ENCODE measurements around the gene FHOD1.

Gene FHOD1

GRCh38 chr16:67247192-67248072, at the start of gene FHOD1:
Gene FHOD1 (minus strand): TSS chr16:67247481. CDS start chr16:67247410, 71 bp downstream.
- peak; percentile 97 for DNase-seq (ENCODE audit: low spot score)

- peak; percentile 62 for DNase-seq (ENCODE audit: low spot score)
Measured at GRCh38 chr16:67296420-67296819, 49.1 kb upstream of the FHOD1 start.

DNA sequence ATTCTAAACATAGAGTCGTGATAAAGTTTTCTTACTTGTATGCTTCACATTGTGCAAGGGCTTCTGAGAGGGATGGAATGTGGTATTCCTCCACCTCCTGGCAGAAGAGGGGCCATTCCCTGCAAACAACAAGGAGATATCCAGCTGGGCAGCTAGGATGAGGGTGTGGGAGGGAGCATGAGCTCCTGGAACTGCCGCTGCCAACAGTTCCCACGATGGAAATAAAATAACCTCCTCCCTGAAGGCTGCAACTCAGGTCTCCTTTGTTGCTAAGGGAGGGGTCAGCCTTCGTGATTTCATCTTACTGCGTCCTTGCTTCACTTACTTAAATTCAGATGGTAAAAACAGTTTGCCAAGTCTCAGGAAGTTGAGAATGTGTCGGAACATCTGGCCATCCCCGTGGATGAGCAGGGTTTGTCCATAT, 47.7 kb upstream of the FHOD1 start:
- DNase-seq (ENCODE audit: low spot score) = peak; percentile 76

- DNase-seq (ENCODE audit: low spot score) = no peak
Measured at GRCh38 chr16:67294171-67294757, 47.0 kb upstream of the FHOD1 start.

DNA sequence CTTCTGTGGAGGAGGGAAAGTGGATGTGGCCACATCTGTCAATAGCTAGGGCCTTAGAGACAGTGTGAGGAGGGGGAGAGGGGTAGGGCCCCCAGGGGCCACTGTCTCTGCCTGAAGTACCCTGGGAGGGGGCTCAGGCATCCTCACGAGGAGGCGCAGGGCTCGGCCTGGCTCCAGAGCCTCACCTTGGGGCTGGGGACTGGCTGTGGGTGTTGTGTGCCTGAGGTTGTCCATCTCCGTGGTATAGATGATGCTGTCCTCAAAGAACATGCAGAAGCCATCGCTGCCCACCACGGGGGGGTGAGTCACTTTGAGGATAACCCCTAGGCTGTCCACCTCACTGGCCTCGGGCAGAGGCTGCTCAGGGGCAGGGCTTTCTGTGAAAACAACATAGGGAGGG, 44.2 kb upstream of the FHOD1 start:
- no peak for DNase-seq (ENCODE audit: low spot score)

DNA sequence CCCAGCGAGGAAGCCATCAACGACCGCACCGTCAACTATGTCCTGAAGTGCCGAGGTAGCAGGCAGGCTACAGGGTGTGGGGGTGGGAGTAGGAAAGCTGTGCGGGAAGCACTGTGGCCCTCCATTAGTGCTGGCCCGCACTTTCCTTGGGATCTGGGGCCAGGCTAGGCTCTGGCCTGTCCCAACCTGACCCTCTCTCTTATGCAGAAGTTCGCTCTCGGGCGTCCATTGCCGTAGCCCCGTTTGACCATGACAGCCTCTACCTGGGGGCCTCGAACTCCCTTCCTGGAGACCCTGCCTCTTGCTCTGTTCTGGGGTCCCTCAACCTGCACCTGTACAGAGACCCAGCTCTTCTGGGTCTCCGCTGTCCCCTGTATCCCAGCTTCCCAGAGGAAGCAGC, 40.7 kb upstream of the FHOD1 start:
- no peak for DNase-seq (ENCODE audit: low spot score)

DNA sequence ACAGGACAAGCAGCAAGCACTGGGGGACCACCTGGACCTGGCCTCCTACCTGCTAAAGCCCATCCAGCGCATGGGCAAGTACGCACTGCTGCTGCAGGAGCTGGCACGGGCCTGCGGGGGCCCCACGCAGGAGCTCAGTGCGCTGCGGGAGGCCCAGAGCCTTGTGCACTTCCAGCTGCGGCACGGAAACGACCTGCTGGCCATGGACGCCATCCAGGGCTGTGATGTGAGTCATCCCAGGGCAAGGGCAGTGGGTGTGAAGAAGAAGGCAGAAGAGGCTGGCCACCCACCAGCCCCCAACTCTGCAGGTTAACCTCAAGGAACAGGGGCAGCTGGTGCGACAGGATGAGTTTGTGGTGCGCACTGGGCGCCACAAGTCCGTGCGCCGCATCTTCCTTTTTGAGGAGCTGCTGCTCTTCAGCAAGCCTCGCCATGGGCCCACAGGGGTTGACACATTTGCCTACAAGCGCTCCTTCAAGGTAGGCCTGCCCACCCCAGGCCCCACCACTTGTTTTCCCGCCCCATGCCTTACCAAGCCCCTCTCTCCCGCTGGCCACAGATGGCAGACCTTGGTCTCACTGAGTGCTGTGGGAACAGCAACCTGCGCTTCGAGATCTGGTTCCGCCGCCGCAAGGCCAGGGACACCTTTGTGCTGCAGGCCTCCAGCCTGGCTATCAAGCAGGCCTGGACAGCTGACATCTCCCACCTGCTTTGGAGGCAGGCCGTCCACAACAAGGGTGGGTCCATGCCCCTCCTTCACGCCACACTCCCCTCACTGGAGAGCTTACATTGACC, 39.4 kb upstream of the FHOD1 start:
- DNase-seq (ENCODE audit: low spot score) = no peak

GRCh38 chr16:67284699-67285646, 37.7 kb upstream of the FHOD1 start:
- DNase-seq (ENCODE audit: low spot score) = peak; percentile 36

- DNase-seq (ENCODE audit: low spot score) = no peak
Measured at GRCh38 chr16:67283826-67284555, 36.7 kb upstream of the FHOD1 start.

GRCh38 chr16:67283039-67283825, 36.0 kb upstream of the FHOD1 start:
- DNase-seq (ENCODE audit: low spot score) = peak; percentile 34

DNA sequence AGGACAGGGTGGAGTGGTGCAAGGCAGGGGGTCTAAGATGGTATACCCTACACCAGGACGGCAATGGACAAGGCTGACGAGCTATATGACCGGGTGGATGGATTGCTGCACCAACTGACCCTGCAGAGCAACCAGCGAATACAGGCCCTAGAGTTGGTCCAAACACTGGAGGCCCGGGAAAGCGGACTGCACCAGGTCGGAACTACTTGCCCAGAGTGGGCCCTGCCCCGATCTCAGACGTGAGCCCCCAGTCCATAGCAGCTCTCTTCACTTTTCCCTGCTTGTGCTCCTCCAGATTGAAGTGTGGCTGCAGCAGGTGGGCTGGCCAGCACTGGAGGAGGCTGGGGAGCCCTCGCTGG, 35.1 kb upstream of the FHOD1 start:
- DNase-seq (ENCODE audit: low spot score) = no peak

- DNase-seq (ENCODE audit: low spot score) = no peak
Measured at GRCh38 chr16:67281536-67282446, 34.5 kb upstream of the FHOD1 start.

- no peak for DNase-seq (ENCODE audit: low spot score)
Measured at GRCh38 chr16:67280090-67281015, 33.1 kb upstream of the FHOD1 start.

DNA sequence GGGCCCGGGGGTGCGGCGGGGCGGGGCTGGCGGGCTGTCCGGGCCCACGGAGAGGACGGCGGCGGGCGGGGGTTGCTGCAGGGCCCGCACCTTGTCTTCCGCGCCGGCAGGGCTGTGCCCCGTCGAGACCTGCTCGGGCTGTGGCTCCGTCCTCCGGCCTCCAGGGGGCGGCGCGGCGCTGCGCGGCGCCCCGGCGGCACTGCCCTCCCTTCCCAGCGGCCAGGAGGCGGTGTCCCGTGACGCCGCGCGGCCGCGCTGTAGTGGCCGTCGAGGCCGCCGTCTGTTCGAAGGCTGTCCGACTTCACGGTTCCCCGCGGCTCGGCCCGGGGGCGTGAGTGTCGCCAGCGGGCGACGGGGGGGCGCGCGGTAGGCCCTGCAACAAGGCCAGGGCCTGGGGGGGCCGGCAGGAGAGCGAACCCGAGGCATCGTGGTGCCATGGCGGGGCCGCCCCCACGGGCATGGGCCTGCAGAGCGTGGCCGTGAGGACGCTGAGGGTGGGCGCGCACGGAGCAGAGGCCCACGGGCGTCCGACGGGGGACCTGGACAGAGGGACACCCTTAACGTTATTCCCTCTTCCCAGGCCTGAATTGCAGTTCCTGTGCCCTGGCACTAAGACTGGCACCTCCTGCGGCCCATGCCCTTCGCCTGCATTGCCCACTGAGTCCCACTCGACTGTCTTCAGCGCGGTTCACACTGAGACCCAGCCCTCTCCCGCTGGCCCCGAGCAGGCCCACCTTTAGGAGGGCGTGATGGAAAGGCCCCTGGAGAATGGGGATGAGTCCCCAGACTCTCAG, 32.2 kb upstream of the FHOD1 start, which contains the start of gene PLEKHG4:
Gene PLEKHG4, plus strand, starts transcription at position 237 of the 794 bp plus-strand sequence. Its CDS starts 513 bp downstream, at position 750.
- DNase-seq (ENCODE audit: low spot score) = peak; percentile 91

DNA sequence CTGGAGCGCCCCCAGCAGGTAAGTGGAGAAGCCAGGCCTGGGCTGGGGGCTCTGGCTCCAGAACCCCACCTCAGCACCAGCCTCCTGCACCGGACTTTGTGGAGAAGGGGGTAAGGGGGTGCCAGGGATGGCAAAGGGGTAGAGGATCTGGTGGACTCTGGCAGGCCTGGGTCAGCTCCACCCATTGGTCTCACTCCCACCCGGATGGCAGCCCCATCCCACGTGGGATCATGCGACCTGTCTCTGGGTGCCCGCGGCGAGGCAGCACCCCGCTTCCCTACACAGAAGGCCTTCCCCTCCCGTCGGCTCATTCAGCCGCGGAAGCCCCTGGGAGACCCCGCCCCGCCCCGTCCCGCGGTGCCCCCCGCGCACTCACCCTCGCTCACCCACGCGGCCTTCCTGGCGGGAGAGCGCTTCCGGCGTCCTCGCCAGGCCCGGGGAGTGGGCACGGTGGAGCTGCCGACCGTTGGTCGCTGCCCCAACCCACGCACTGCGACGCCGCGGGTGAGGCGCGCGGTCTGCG, 31.6 kb upstream of the FHOD1 start:
- DNase-seq (ENCODE audit: low spot score) = peak; percentile 52

- peak; percentile 75 for DNase-seq (ENCODE audit: low spot score)
Measured at GRCh38 chr16:67277999-67278772, 30.9 kb upstream of the FHOD1 start.

Measured in GM03348 (cell line).